HG03196 (cell line): ENCODE data around the gene PITX2.
"Not testable (repeated sequence)": the region's sequence is repeated elsewhere in the genome, so short reads cannot be mapped to it uniquely, and the experiment has no call there.

Source experiments
- ATAC-seq: cut with Tn5 transposase; IDR thresholded peaks from one replicate; pipeline ENCODE4 v1.9.1; 2021; ENCODE audit not compliant: unreplicated experiment

Gene PITX2

GRCh38 chr4:110613745-110614144, 9.1 kb downstream of the PITX2 start:
- no peak for ATAC-seq

DNA sequence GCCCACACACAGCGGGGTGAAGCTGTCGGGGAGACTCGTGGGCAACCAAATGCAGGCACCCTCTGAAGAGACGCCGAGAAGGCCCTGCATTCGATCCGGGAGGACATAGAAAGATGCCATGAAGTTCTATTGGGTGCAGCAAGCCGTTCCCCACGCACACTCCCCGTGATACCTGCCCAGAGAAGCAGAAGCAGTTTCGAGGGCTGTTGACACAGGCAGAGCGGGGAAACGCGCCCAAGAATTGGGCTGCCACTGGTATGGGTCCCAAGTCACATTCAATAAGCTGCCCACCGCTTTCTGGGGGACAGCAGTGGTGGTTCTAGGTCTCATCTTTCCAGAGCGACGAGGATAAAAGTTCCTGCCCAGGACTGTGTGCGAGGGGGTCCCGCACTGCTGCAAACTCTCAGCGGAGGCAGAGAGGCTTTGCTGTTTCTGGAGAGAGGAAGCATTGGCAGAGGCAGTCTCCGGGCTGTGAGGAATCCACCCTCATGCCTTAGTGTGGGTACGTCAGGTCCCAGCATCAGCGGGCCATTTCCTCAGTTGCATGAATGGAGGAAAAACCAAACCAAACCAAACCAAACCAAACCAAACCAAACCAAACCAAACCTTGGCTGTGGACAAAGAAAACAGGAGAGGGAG, 10.1 kb downstream of the PITX2 start:
- no peak for ATAC-seq

DNA sequence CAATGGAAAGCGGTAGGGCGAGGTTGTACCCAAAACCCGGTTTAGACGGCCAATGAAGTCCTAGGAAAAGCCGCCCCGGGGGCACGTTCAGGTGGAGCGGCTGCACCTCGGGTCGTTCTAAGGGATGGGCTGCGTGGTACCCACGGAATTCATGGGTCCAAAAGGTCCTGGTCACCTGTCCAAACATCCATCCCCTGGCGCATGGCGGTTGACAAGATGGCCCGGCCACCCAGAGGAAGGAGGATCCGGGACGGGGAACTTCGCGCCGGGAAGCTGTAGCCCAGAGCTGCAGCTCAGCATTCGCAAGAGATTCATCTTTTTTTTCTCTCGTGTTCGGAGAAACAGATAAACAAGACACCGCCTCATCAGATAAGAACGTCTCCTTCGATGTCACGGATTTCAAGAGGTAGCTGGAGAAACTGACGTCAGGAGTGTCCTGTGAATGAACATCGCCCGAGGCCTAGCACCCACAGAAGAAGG, 10.9 kb downstream of the PITX2 start:
- no peak for ATAC-seq

GRCh38 chr4:110610940-110611831, 11.7 kb downstream of the PITX2 start:
- ATAC-seq, result peak; percentile 90

DNA sequence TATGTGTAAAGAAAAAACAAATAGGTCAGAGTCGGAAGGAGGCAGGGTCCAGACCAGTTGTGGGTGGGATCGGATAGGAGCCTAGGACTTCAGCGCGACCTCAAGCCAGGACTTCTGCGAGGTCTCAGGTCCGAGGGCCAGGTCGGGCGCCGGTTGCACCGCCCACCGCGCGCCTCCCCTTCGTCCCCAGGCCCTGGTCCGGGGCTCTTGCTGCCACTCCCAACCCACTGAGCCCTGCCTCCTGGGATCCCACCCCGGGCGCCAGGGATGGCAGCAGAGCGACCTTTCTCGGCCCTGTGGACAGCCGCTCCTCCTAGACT, 12.3 kb downstream of the PITX2 start:
- ATAC-seq, result peak; percentile 6

- ATAC-seq, result no peak
Observed at GRCh38 chr4:110609044-110609750, 13.7 kb downstream of the PITX2 start.

GRCh38 chr4:110605077-110605476, 17.8 kb downstream of the PITX2 start:
- ATAC-seq, result no peak

GRCh38 chr4:110602061-110602460, 20.8 kb downstream of the PITX2 start:
- no peak for ATAC-seq

DNA sequence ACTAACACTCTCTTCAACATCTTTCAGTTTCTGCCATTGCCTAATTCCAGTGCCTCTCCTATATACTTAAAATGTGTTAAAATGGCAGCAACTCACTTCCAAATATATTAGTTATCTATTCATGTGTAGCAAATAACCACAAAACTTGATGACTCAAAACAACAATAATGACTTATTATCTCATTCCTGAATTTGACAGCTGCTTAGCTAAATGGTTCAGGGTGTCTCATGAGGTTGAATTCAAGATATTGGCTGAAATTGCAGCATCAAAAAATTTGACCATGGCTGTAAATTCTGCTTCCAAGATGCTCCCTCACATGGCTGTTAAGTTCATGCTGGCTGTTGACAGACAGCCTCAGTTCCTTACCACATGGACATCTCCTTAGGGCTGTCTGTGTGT, 25.3 kb downstream of the PITX2 start:
- ATAC-seq, result no peak

- ATAC-seq, result no peak
Observed at GRCh38 chr4:110596431-110596830, 26.4 kb downstream of the PITX2 start.

DNA sequence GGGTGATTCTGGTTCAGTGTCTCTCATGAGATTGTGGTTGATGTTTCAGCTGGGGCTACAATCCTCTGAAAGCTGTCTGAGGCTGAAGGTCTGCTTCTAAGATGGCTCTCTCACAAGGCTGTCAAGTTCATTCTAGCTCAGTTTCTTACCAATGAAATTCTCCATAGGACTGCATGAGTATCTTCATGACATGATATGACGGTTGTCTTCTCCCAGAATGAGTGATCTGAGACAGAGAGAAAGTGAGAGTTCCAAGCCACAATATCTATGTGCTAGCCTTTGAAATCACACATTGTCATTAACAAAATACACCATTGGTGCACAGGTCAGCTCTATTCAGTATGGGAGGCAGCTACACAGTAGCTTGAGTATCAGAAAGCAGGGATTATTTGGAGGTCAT, 27.3 kb downstream of the PITX2 start:
- no peak for ATAC-seq

- no peak for ATAC-seq
Observed at GRCh38 chr4:110589297-110589696, 33.6 kb downstream of the PITX2 start.

DNA sequence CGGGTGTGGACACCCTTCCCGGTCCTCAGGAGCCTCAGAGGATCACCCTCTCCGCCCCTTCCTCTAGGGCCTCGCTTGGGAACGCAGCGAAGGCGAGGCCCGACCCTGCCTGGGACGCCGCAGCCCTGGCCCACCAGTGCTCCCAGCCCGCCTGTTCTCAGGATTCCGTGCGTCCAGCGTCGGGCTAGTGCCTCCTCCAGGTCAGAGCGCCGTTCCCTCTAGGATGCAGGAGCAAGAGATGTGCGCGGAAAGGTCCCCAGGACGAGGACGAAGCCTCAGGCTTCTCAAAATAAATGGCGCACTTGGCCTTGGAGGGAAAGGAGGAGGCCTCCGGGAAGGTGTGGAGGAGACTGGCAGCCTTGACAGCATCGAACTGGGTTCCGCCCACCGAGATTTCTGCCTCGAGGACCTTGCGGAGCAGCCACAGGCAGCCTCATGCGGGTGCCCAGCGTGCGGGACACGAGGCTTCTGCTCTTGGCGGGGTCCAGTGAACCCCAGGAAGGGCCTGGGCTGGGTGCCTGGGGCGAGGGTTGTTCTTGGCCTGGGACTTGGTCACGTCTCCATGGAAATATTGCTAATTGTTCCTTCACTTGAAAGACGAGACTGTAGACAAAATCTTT, 35.1 kb downstream of the PITX2 start:
- no peak for ATAC-seq

DNA sequence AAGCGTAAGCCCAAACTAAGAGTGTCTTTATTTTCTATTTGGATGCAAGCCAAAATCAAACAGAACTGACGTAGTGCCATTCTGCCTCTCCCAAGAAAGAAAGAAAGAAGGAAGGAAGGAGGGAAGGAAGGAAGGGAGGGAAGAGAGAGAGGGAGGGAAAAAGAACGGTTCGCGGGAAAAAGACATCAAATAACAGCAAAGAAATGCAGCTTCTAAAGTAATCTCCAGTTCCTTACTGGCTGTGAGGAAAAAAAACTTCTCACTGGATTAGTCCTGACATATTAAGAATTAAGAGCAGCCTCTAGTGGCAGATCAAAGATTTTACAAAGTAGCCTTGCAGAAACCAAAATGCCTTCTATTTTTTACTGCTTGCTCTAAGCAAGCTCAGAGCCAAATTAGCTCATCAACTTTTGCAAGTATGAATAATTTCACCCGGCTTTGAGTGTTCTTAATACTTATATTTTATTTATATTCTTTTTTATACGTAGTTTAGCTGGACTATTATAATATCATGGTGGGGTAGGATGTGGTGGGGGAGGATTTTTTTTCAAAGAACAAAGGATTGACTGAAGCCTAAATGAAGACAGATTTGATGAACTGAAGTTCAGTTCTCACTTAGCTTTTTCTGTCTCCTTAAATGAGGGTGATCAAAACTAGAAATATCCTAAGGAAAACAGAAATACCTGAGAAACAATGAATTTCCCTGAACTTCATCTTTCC, 36.6 kb downstream of the PITX2 start:
- ATAC-seq, result no peak

DNA sequence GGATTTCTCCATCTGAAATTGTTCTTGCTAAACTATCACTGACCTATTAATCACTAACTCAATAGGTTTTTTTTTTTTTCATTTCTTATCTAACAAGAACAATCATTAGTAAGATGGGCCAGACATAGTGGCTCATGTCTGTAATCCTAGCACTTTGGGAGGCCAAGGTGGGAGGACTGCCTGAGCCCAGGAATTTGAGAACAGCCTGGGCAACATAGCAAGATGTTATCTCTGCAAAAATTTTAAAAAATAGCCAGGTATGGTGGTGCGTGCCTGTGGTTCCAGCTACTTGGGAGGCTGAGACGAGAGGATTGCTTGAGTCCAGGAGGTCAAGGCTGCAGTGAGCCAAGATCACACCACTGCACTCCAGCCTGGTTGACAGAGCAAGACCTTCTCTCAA, 46.2 kb downstream of the PITX2 start:
- ATAC-seq, result not testable (repeated sequence)
